ENCODE measurements around the gene RPS18. TPM values are rescaled to one million over a fixed set of nuclear protein-coding genes. Genes with fewer than 3 reads are reported as not detected.

Gene RPS18
- total and polyA plus RNA-seq, 9 of the 15 experiments (the other 6 are each of a cell fraction or from before 2014, with no cell fraction given) = 5,023 to 17,516 (median 8,131) TPM

DNA sequence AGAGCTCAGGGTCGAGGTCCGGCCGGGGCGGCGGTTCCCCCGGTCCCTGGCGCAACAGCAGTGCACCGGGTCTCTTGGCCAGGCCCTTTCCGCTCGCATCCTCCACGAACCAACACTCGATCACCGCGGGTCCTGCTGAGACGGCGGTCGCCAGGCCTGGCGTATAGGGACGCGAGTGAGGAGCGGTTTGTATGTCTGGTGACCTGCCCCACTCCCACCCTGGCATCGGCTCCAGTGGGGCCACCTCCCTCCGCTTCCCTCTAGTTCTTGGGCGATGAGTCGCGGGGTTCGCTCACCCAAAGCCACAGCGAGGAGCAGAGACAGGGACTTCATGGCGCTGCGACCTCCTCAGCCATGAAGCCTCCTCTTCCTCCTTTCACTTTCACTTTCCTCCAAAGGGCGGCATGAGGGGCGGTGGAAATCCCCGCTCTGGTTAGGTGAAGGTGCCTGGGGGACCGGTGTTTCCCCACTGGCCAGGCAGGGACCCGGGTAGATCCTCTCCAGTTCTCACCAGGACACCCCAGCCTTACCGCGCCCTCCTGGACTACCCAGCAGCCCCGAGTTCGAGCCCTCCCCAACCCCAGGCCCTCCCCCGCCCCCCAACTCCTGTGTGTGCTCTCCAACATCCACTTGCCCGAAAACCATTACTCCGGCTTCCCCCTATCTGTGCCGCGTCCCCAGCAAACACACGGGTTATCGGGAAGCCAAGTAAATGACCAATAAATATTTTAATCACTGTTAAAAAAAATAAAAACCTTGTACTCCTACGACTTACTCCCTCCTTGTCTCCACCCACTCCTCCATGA, 42.0 kb downstream of the RPS18 start, which contains the start of gene TAPBP (continued):
- TF ChIP-seq, protein P1, sequence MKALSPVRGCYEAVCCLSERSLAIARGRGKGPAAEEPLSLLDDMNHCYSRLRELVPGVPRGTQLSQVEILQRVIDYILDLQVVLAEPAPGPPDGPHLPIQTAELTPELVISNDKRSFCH (CRISPR knock-in tag; IDR thresholded peaks at IDR 0.05) = no peak
- TF ChIP-seq, protein P1 (tag; IDR thresholded peaks at IDR 0.05) = no peak

DNA sequence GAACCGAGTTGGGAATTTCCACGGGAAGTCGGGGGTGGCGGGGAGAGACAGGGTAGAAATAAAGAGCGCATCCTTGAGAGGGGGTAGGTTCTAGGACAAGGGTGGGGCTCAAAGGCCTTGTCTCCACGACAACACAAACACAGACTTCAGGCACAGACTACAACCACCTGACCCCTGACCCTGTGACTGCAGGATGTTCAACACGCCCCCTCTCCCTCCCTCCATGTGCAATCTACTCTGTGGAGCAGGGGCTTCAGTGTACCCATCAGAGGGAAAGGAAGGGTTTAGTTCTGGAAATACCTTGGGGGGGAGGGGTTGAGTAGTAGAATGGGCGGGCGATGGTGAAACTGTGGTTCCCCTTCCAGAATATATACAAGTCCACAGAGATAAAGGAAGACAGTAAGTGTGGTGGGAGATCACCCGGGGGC, 42.7 kb downstream of the RPS18 start:
- peak; percentile 60 to 92 (median 71) for DNase-seq (ENCODE audit: extremely low read depth in 1 of 4, low spot score in 3 of 4)
- Histone ChIP-seq H3K27me3 (ENCODE audit: control insufficient read depth in 2 of 2, insufficient read depth in 2 of 2, low read length in 2 of 2) (no peaks in the 10 kb centered on the region), H3K9ac (ENCODE audit: insufficient read depth in 1 of 2, low read depth in 2 of 2, low read length in 2 of 2) (peak overlapping the region; percentile 63 to 84; a peak in 3 of 4 replicates), H3K9me1 (ENCODE audit: control insufficient read depth, insufficient read depth, low read length) (no peaks in the 10 kb centered on the region), H2AFZ (ENCODE audit: low read depth, low read length) (peak overlapping the region; percentile 86), H3K4me3 (peak overlapping the region; percentile 68), H3K4me2 (ENCODE audit: insufficient read depth, low read length) (peak overlapping the region; percentile 95), H3K36me3 (ENCODE audit: control insufficient read depth, insufficient read depth, low read length) (peaks cover 38% of the 10 kb centered on the region), H4K20me1 (replicated peaks; ENCODE audit: control insufficient read depth, insufficient read depth, low read length) (peaks cover 7% of the 10 kb centered on the region; the same call in 1 of the 2 replicates), H3K9me3 (replicated peaks; ENCODE audit: control insufficient read depth, insufficient read depth, low read depth, low read length) (no peaks in the 10 kb centered on the region), H3K4me1 (replicated peaks in 1 of 2; ENCODE audit: control insufficient read depth in 2 of 2, insufficient read depth in 2 of 2, low read length in 2 of 2) (peaks cover 41 to 59% of the 10 kb centered on the region in 2 experiments), H3K79me2 (ENCODE audit: control insufficient read depth, insufficient read depth, low read length) (peaks cover 51% of the 10 kb centered on the region), H3K27ac (ENCODE audit: extremely low read depth, low read depth, low read length) (peak overlapping the region; percentile 90)
- under 1% methylated on average over 8 of the region's 10 CpGs for WGBS (ENCODE audit: insufficient coverage, low coverage, missing lambda C conversion rate)
- FAIRE-seq = peak; percentile 87
- peak; percentile 61 for ATAC-seq
- CTCF ChIA-PET (ENCODE audit: low intra/inter-chr PET ratio) = interaction anchor here (0.6 kb wide), 1 partner anchor 11 kb away, joined by 3 read pairs; no protein-coding TSS in a partner anchor
- no TSS peak for BruUV-seq (replicated peaks)
- in situ Hi-C loops (cut with MboI) (no loop called here), intact Hi-C loops (cut with micrococcal nuclease) (no loop called here)
- POLR2A ChIA-PET = no interaction called here
- TF ChIP-seq SIN3B (IDR thresholded peaks at IDR 0.05; ENCODE audit: low read depth) = no peak
- peak; percentile 21; the same call in 1 of the 2 replicates for TF ChIP-seq MTA2 (IDR thresholded peaks at IDR 0.05; ENCODE audit: low read depth)
- 0 out of 2 replicates have a peak, but pooled peaks have one; percentile 27 for TF ChIP-seq ZC3H8 (IDR thresholded peaks at IDR 0.05)
- TF ChIP-seq, protein P2, sequence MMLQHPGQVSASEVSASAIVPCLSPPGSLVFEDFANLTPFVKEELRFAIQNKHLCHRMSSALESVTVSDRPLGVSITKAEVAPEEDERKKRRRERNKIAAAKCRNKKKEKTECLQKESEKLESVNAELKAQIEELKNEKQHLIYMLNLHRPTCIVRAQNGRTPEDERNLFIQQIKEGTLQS (IDR thresholded peaks at IDR 0.05) = no peak
- TF ChIP-seq, protein P2 (CRISPR knock-in tag; conservative IDR thresholded peaks at IDR 0.05) = peak; percentile 50; the same call in 1 of the 2 replicates
- TF ChIP-seq TBL1XR1 (IDR thresholded peaks at IDR 0.05; ENCODE audit: low read length in 2 of 2) = 0 out of 4 replicates have a peak, but pooled peaks have one; percentile 23 to 36
- TF ChIP-seq NCOR1 (IDR thresholded peaks at IDR 0.05) = peak; percentile 24; the same call in 1 of the 2 replicates
- TF ChIP-seq, protein P3, sequence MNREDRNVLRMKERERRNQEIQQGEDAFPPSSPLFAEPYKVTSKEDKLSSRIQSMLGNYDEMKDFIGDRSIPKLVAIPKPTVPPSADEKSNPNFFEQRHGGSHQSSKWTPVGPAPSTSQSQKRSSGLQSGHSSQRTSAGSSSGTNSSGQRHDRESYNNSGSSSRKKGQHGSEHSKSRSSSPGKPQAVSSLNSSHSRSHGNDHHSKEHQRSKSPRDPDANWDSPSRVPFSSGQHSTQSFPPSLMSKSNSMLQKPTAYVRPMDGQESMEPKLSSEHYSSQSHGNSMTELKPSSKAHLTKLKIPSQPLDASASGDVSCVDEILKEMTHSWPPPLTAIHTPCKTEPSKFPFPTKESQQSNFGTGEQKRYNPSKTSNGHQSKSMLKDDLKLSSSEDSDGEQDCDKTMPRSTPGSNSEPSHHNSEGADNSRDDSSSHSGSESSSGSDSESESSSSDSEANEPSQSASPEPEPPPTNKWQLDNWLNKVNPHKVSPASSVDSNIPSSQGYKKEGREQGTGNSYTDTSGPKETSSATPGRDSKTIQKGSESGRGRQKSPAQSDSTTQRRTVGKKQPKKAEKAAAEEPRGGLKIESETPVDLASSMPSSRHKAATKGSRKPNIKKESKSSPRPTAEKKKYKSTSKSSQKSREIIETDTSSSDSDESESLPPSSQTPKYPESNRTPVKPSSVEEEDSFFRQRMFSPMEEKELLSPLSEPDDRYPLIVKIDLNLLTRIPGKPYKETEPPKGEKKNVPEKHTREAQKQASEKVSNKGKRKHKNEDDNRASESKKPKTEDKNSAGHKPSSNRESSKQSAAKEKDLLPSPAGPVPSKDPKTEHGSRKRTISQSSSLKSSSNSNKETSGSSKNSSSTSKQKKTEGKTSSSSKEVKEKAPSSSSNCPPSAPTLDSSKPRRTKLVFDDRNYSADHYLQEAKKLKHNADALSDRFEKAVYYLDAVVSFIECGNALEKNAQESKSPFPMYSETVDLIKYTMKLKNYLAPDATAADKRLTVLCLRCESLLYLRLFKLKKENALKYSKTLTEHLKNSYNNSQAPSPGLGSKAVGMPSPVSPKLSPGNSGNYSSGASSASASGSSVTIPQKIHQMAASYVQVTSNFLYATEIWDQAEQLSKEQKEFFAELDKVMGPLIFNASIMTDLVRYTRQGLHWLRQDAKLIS (CRISPR knock-in tag; IDR thresholded peaks at IDR 0.05) = 0 out of 2 replicates have a peak, but pooled peaks have one; percentile 57
- no peak for TF ChIP-seq ZNF764 (CRISPR knock-in tag; IDR thresholded peaks at IDR 0.05; ENCODE audit: low read depth)
- 0 out of 2 replicates have a peak, but pooled peaks have one; percentile 54 for TF ChIP-seq HDAC2 (IDR thresholded peaks at IDR 0.05)

Data from K562 (cell line).